GM12864 (cell line): ENCODE measurements around the gene DNMT3A.

ENCODE experiments used
- DNase-seq: peaks from one replicate; pipeline ENCODE4 v3.0.0-alpha.2; 2011; ENCODE audit warnings: low read depth
- H3K4me3 ChIP-seq: 2 replicates; pipeline ENCODE4 v1.5.1; 2011; ENCODE audit warnings: mild to moderate bottlenecking, low read depth, low read length, control low read depth
- TF ChIP-seq, protein P1 (sequence below): IDR thresholded peaks from 2 replicates; pipeline ENCODE4 v1.5.1; 2011; ENCODE audit warnings: low read depth, mild to moderate bottlenecking, moderate library complexity, low read length, control low read depth, inconsistent platforms; ENCODE audit errors: missing control alignments

DNMT3A gene

DNA sequence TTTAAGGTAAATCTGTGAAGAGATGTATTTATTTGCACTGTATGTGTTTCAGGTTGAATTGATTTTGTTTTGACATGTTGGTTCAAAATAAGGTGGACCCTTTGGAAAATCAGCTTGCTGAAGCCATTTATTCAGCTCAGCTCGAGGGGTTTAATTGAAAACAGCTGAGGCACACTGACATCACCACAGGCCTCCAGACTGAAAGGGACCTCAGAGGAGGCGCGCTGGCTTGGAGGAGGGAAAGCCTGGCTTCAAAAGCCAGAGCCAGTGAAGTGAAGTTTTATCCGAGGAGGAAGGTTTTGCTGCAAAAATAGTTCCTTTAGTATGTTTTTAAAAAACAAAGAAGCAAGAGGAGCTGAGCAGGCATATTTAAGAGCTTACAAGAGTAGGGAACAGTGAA is 26.9 kb upstream of the DNMT3A start:
- no peak overlapping the region for H3K4me3 ChIP-seq
- TF ChIP-seq, protein P1, sequence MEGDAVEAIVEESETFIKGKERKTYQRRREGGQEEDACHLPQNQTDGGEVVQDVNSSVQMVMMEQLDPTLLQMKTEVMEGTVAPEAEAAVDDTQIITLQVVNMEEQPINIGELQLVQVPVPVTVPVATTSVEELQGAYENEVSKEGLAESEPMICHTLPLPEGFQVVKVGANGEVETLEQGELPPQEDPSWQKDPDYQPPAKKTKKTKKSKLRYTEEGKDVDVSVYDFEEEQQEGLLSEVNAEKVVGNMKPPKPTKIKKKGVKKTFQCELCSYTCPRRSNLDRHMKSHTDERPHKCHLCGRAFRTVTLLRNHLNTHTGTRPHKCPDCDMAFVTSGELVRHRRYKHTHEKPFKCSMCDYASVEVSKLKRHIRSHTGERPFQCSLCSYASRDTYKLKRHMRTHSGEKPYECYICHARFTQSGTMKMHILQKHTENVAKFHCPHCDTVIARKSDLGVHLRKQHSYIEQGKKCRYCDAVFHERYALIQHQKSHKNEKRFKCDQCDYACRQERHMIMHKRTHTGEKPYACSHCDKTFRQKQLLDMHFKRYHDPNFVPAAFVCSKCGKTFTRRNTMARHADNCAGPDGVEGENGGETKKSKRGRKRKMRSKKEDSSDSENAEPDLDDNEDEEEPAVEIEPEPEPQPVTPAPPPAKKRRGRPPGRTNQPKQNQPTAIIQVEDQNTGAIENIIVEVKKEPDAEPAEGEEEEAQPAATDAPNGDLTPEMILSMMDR: no peak
- DNase-seq: no peak

DNA sequence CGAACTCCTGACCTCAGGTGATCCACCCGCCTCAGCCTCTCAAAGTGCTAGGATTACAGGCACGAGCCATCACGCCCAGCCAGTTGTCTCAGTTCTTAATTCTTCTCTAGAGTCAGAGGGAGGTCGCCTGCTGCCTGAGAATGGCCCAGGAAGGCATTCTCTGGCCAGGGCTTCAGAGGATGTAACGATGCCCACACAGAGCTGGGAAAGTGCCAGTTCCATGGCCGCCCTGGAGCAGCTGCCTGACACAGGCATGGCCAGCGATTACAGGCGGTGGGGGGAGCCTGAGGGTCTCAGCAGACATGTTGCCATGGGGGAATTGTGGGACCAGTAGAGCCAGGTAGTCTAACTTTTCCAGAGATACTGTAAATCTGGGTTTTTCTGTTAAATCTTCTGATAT is 25.6 kb upstream of the DNMT3A start:
- no peak overlapping the region for H3K4me3 ChIP-seq
- DNase-seq: no peak
- TF ChIP-seq, protein P1: no peak

DNA sequence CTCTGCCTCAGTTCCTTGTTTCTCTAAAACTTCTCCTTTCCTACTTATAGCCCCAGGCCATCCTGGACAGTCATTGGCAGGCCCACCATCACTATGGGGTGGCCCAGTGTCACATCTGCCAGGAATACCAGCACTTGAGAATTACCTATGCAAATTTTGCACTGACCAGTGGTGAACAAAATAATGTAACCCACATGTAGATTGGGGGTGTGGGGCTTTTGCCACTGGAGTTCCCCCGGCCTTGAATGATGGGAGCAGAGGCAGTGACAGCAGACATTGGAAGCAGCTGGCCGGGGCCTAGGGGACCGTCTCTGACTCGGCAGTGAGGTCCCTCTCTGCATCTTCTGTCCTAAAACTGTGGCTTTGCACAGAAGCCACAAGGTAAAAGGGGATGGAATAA is 24.9 kb upstream of the DNMT3A start:
- TF ChIP-seq, protein P1: no peak
- no peak overlapping the region for H3K4me3 ChIP-seq
- no peak for DNase-seq

DNA sequence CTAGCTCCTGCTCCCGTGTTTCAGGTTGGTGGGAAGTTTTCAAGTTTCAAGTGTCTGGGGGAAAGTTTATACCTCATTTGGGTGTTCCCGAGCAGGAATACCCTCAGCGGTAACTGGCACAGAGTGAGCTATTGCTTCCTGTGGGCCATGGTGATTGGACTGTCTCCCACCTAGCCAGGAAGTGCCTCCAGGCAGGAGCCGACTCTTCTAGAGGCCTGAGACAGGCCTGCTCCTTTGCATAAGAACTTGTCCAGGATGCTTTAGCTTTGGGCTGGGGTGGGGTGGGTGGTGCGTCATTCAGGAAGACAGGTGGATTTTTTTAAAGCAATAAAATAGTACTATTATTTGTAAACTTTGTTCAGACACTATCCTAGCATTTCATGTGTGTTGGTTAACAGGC is 23.5 kb upstream of the DNMT3A start:
- DNase-seq: no peak
- TF ChIP-seq, protein P1: no peak
- no peak overlapping the region for H3K4me3 ChIP-seq

DNA sequence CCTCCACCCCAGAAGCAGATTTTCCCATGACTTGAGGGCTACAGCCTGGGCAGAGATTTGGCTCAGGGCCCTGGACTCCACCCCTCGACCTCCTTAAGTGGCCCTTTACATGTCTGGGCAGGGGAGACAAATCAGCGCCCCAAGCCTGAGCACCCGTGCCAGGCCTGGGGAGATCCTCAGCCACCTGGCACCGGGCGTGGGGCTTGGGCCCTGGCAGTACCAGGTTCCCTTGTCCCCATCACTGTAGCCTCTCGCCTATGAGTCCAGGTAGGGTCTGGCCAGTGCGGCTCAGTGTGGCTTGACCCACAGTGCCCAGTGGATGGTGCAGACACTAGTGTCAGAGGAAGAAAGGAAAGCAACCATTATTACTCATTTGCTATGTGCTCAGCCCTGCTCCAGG is 22.0 kb upstream of the DNMT3A start:
- DNase-seq: no peak
- TF ChIP-seq, protein P1: no peak
- peak overlapping the region; percentile 53; the same call in 1 of the 2 replicates for H3K4me3 ChIP-seq

DNA sequence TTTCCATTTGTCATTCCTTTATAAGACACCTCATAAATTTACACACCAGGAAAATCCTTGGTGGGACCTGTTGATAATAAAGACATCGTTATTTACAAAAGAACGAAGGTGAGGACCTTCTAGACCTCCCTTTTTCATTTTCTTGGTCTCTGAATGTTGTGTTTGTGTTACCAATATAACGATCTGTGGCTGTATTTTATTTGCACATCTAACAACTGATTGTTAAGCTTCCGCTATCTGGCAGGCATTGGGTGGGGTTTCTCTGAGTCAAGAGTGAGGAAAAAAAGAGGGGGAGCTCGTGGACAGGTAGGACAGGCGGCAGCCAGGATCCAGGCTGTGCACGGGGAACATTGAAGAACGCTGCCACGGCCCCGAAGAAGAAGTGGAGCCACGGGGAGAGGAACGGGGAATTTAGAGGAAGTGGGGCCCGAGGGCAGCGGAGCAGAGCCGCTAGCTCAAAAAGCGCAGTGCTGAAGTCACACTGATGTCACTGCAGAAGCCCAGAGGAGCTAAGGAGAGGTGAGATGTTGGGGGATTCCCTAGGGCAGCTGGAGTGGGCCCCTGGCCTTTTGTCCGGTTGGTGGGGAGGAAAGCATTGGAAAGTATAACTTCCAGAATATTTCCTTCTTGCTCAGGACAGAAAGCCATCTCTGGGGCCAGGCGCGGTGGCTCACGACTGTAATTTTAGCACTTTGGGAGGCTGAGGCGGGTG is 20.9 kb upstream of the DNMT3A start:
- TF ChIP-seq, protein P1: no peak
- DNase-seq: peak; percentile 74
- H3K4me3 ChIP-seq: peak overlapping the region; percentile 53

DNA sequence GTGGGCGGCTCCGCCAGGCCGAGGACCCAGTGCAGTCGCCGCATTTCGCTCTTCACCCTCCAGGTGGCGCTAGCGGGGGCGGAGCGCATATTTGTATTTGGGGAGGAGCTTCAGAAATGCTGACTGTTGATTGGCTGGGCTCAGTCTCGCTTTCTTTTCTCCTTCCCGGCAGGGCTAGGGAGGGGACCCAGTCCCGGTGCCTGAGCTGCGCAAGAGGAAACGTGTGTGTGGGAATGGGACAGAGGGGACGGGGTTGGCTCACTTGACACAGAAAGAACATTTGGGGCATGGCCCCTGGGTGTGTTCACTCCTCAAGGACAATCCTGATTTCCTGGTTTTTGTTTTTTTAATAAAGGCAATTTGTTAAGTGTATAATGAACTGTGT is 20.3 kb upstream of the DNMT3A start:
- DNase-seq: peak; percentile 84
- TF ChIP-seq, protein P1: peak; percentile 96
- peak overlapping the region; percentile 53 for H3K4me3 ChIP-seq
